ENCODE data around the gene SELPLG.
A peak's percentile ranks its signal among the peaks of the same experiment; 100 is the strongest.
"Not testable (repeated sequence)": the region's sequence is repeated elsewhere in the genome, so short reads cannot be mapped to it uniquely, and the experiment has no call there.

SELPLG gene

GRCh38 chr12:108665608-108666202 is 32.0 kb upstream of the SELPLG start:
- no peak for DNase-seq

GRCh38 chr12:108664338-108665258 is 30.9 kb upstream of the SELPLG start:
- TF ChIP-seq GATA1 (IDR thresholded peaks at IDR 0.05; ENCODE audit: low read depth, low read length) (no peak), POLR2A (IDR thresholded peaks at IDR 0.05; ENCODE audit: low read length) (no peak)
- DNase-seq: peak; percentile 90 to 96

More at GRCh38 chr12:108665608-108666202, 32.0 kb upstream of the SELPLG start:
- TF ChIP-seq POLR2A (IDR thresholded peaks at IDR 0.05; ENCODE audit: low read length) (no peak), GATA1 (IDR thresholded peaks at IDR 0.05; ENCODE audit: low read depth, low read length) (no peak)

GRCh38 chr12:108663324-108664015 is 29.8 kb upstream of the SELPLG start:
- DNase-seq: no peak
- TF ChIP-seq GATA1 (IDR thresholded peaks at IDR 0.05; ENCODE audit: low read depth, low read length) (no peak), POLR2A (IDR thresholded peaks at IDR 0.05; ENCODE audit: low read length) (no peak)

- not testable (repeated sequence) for DNase-seq
Measured at GRCh38 chr12:108658115-108658514, 24.4 kb upstream of the SELPLG start.

DNA sequence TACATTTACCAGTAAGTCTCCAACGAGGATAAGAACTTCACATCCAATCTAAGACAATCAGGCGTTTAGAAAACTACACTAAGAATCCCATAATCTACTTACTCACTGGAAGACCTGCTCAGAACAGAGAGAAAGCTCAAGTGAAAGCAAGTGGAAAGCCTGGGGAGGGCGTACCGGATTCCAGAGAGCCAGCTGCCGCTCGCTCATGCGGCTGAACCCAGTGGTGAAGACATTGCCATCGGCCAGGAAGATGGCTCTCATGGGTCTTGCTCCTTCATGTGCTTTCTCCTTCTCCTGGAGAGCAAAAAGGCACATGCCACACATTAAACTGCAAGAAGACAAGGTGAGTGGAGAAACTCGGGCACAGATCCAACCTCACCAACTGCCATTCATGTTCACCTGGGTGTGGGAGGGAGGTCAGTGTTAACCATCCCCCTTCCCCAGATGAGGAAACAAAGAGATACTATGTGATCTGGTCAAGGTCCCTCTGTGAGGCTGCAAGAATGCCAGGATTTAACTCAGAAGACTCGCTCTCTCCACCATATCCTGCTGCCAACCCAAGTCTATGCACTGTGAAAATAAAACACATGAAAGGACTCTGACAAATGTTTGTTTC is 23.5 kb upstream of the SELPLG start:
- TF ChIP-seq POLR2A (IDR thresholded peaks at IDR 0.05; ENCODE audit: low read length) (no peak), GATA1 (IDR thresholded peaks at IDR 0.05; ENCODE audit: low read depth, low read length) (no peak)
- no peak for DNase-seq

- DNase-seq: not testable (repeated sequence)
Measured at GRCh38 chr12:108656247-108656646, 22.6 kb upstream of the SELPLG start.

DNA sequence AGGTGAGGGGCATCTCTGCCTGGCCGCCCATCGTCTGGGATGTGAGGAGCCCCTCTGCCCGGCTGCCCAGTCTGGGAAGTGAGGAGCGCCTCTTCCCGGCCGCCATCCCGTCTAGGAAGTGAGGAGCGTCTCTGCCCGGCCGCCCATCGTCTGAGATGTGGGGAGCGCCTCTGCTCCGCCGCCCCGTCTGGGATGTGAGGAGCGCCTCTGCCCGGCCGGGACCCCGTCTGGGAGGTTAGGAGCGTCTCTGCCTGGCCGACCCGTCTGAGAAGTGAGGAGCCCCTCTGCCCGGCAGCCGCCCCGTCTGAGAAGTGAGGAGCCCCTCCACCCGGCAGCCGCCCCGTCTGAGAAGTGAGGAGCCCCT is 22.1 kb upstream of the SELPLG start:
- DNase-seq: not testable (repeated sequence)

DNA sequence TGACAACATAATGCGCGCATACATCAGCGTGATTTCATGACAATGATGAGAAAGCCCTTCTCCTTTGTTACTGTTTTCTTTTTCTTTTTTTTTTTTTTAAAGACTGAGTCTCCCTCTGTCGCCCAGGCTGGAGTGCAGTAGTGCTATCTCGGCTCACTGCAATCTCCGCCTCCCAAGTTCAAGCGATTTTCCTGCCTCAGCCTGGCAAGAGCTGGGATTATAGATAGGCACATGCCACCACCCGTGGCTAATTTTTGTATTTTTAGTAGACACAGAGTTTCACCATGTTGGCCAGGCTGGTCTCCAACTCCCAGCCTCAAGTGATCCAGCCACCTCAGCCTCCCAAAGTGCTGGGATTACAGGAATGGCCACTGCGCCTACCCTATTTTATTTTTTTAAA is 20.9 kb upstream of the SELPLG start:
- DNase-seq: not testable (repeated sequence)

GRCh38 chr12:108653922-108654321 is 20.2 kb upstream of the SELPLG start:
- TF ChIP-seq POLR2A (IDR thresholded peaks at IDR 0.05; ENCODE audit: low read length) (no peak), GATA1 (IDR thresholded peaks at IDR 0.05; ENCODE audit: low read depth, low read length) (no peak)
- no peak for DNase-seq

- TF ChIP-seq GATA1 (IDR thresholded peaks at IDR 0.05; ENCODE audit: low read depth, low read length): no peak
- no peak for TF ChIP-seq POLR2A (IDR thresholded peaks at IDR 0.05; ENCODE audit: low read length)
- no peak for DNase-seq
Measured at GRCh38 chr12:108653082-108653516, 19.4 kb upstream of the SELPLG start.

DNA sequence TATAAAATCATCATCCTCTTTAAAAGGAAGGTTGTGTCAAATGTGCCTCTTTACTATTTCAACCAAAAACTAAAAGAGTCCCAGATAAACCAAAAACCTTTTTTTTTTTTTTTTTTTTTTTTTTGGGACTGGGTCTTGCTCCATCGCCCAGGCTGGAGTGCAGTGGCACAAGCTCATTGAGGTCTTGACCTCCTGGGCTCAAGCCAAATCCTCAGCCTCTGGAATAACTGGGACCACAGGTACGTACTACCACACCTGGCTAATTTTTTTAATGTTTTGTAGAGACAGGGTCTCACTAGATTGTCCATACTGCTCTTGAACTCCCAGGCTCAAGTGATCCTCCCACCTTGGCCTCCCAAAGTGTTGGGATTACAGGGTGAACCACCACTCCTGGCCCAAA is 16.4 kb upstream of the SELPLG start:
- no peak for DNase-seq
- TF ChIP-seq POLR2A (IDR thresholded peaks at IDR 0.05; ENCODE audit: low read length): no peak

DNA sequence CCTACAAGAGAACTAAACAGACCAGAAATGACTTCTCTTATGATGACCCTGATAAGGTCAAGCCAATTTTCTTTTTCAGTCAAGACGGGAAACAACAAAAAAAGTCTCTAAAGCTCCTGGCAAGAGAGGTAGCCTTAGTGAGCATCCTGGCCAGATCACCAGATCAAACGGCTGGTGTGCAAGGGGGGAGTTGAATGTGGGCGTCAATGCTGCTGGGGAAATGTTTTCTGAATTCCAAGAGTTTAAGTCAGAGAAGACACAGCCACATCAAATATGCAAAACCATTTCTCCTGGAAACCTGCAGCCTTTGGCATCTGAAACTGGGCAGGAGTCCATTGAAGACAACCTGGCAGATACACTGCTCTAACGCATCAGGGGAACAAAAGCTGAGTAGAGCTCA is 16.0 kb upstream of the SELPLG start:
- no peak for DNase-seq
- no peak for TF ChIP-seq GATA1 (IDR thresholded peaks at IDR 0.05; ENCODE audit: low read depth, low read length)
- no peak for TF ChIP-seq POLR2A (IDR thresholded peaks at IDR 0.05; ENCODE audit: low read length)

GRCh38 chr12:108649126-108649525 is 15.4 kb upstream of the SELPLG start:
- TF ChIP-seq POLR2A (IDR thresholded peaks at IDR 0.05; ENCODE audit: low read length): no peak
- TF ChIP-seq GATA1 (IDR thresholded peaks at IDR 0.05; ENCODE audit: low read depth, low read length): no peak
- no peak for DNase-seq

DNA sequence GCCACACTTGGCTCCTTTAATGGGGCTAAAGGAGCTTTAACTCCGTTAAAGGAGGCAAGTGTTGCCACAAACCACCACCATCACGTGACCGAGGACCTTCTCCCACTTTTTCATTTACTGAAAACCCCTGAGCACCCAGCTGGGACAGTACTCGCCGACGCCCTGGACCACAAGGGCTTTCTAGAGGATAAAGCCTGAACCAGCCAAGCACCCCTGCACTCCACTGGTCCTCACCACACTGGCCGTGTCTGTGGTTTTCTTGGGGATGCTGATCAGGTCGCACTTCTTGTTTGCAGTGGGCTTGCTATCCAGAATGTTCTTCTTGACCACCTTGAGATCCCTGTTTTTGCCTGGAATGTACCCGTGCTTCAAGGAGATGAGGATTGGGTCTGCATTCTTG is 14.7 kb upstream of the SELPLG start:
- TF ChIP-seq GATA1 (IDR thresholded peaks at IDR 0.05; ENCODE audit: low read depth, low read length) (no peak), POLR2A (IDR thresholded peaks at IDR 0.05; ENCODE audit: low read length) (no peak)

More for the DNA sequence above, 14.7 kb upstream of the SELPLG start:
- DNase-seq: no peak

Data from erythroblast (primary cell).